Measurements from ENCODE around the gene HSD17B2. TPM values are rescaled to one million over a fixed set of nuclear protein-coding genes. Genes with fewer than 3 reads are reported as not detected.

Gene HSD17B2
- total RNA-seq, 2 donors from 2014 or later = not detected

- Histone ChIP-seq H3K27ac (no peak overlapping the region), H3K4me1 (ENCODE audit: control insufficient read depth in 1 of 2, low read depth in 2 of 2) (no peaks in the 10 kb centered on the region), H3K9me3 (no peaks in the 10 kb centered on the region), H3K36me3 (no peaks in the 10 kb centered on the region), H3K27me3 (replicated peaks; ENCODE audit: insufficient read depth) (no peaks in the 10 kb centered on the region), H3K4me3 (no peak overlapping the region)
- TF ChIP-seq, protein P1, sequence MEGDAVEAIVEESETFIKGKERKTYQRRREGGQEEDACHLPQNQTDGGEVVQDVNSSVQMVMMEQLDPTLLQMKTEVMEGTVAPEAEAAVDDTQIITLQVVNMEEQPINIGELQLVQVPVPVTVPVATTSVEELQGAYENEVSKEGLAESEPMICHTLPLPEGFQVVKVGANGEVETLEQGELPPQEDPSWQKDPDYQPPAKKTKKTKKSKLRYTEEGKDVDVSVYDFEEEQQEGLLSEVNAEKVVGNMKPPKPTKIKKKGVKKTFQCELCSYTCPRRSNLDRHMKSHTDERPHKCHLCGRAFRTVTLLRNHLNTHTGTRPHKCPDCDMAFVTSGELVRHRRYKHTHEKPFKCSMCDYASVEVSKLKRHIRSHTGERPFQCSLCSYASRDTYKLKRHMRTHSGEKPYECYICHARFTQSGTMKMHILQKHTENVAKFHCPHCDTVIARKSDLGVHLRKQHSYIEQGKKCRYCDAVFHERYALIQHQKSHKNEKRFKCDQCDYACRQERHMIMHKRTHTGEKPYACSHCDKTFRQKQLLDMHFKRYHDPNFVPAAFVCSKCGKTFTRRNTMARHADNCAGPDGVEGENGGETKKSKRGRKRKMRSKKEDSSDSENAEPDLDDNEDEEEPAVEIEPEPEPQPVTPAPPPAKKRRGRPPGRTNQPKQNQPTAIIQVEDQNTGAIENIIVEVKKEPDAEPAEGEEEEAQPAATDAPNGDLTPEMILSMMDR (IDR thresholded peaks at IDR 0.05) = no peak
- ATAC-seq (ENCODE audit: insufficient number of reproducible peaks, low FRiP score, low read depth) (no peak), DNase-seq (ENCODE audit: low spot score) (no peak)
These were observed 2.2 kb downstream of the HSD17B2 start for GRCh38 chr16:82037251-82037650.

DNA sequence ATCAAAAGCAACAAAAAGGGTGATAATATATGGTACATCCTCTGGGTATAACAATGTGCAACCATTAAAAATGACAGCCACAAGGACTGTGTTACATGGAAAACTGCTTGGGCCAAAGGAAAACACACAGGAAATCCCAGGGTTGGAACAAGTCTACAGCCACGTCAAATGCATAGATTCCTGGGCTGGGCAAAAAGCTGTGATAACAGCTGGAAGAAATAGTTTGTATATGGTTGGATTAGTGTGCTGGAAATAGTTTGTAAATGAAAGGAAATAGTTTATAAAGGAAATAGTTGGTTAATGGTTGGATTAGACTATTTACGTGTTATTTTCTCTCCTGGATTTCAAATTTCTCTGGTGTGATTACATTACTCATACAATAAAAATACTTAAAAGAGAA is 2.6 kb downstream of the HSD17B2 start:
- no peak overlapping the region for H3K4me3 ChIP-seq

DNA sequence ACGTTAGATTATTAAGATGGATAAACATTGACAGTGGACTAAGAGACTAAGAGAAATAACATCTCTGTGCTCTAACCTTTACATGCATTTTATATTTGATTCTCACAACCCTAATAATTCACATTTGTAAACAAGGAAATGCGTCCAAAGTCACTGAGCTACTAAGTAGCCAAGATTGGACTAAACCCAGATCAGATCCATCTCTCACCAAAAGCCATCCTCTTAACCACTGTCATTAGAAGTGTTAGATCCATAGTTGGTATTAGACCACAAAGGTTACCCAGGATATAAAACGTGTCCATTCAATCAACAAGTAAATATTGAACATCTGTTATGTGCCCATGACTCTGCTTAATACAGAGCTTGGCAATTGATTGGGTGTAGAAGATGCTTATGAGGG is 5.2 kb downstream of the HSD17B2 start:
- H3K27me3 ChIP-seq (replicated peaks; ENCODE audit: insufficient read depth) = no peaks in the 10 kb centered on the region
- H3K27ac ChIP-seq = no peak overlapping the region
- H3K4me1 ChIP-seq (ENCODE audit: control insufficient read depth in 1 of 2, low read depth in 2 of 2) = no peaks in the 10 kb centered on the region
- no peaks in the 10 kb centered on the region for H3K9me3 ChIP-seq
- no peaks in the 10 kb centered on the region for H3K36me3 ChIP-seq
- TF ChIP-seq, protein P1 (IDR thresholded peaks at IDR 0.05) = no peak
- DNase-seq (ENCODE audit: low spot score) (no peak), ATAC-seq (ENCODE audit: insufficient number of reproducible peaks, low FRiP score, low read depth) (no peak)
- no peak overlapping the region for H3K4me3 ChIP-seq

More for the DNA sequence above, 2.6 kb downstream of the HSD17B2 start:
- H3K4me1 ChIP-seq (ENCODE audit: control insufficient read depth in 1 of 2, low read depth in 2 of 2) = no peaks in the 10 kb centered on the region
- no peaks in the 10 kb centered on the region for H3K9me3 ChIP-seq
- DNase-seq (ENCODE audit: low spot score) = no peak
- H3K27ac ChIP-seq = no peak overlapping the region
- TF ChIP-seq, protein P1 (IDR thresholded peaks at IDR 0.05) = no peak
- H3K36me3 ChIP-seq = no peaks in the 10 kb centered on the region
- ATAC-seq (ENCODE audit: insufficient number of reproducible peaks, low FRiP score, low read depth) = no peak
- no peaks in the 10 kb centered on the region for H3K27me3 ChIP-seq (replicated peaks; ENCODE audit: insufficient read depth)

GRCh38 chr16:82041542-82041941 is 6.5 kb downstream of the HSD17B2 start:
- no peaks in the 10 kb centered on the region for H3K36me3 ChIP-seq
- no peaks in the 10 kb centered on the region for H3K27me3 ChIP-seq (replicated peaks; ENCODE audit: insufficient read depth)
- no peak for DNase-seq (ENCODE audit: low spot score)
- no peaks in the 10 kb centered on the region for H3K9me3 ChIP-seq
- ATAC-seq (ENCODE audit: insufficient number of reproducible peaks, low FRiP score, low read depth) = no peak
- no peak overlapping the region for H3K27ac ChIP-seq
- H3K4me1 ChIP-seq (ENCODE audit: control insufficient read depth in 1 of 2, low read depth in 2 of 2) = no peaks in the 10 kb centered on the region
- H3K4me3 ChIP-seq = no peak overlapping the region
- TF ChIP-seq, protein P1 (IDR thresholded peaks at IDR 0.05) = no peak

DNA sequence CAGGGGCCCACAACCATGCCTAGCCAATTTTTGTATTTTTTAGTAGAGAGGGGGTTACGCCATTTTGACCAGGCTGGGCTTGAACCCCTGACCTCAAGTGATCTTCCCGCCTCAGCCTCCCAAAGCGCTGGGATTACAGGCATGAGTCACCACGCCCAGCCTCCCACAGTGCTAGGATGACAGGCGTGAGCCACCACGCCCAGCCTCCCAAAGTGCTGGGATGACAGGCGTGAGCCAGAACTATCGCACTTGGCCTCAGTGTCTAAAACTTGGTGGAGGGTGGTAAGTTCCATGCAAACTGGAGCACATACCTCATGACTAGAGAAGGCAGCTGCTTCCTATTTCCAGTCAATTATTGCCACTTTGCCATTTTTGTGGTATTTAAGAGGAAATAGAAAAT is 7.1 kb downstream of the HSD17B2 start:
- Histone ChIP-seq H3K4me1 (ENCODE audit: control insufficient read depth in 1 of 2, low read depth in 2 of 2) (no peaks in the 10 kb centered on the region), H3K27me3 (replicated peaks; ENCODE audit: insufficient read depth) (no peaks in the 10 kb centered on the region), H3K4me3 (no peak overlapping the region), H3K36me3 (no peaks in the 10 kb centered on the region), H3K9me3 (no peaks in the 10 kb centered on the region), H3K27ac (no peak overlapping the region)
- TF ChIP-seq, protein P1 (IDR thresholded peaks at IDR 0.05) = no peak
- DNase-seq (ENCODE audit: low spot score) (no peak), ATAC-seq (ENCODE audit: insufficient number of reproducible peaks, low FRiP score, low read depth) (no peak)

Measured in thoracic aorta (tissue), 2 donors.